A549 (cell line): Measurements from ENCODE around the gene CCL8.

Experiments
- CHD2 ChIP-seq: fragments of 150-350 bp; IDR thresholded peaks from 2 replicates; pipeline ENCODE4 v1.6.1; 2014; ENCODE audit warnings: low read length; ENCODE audit not compliant: partially characterized antibody
- CTCF ChIP-seq: fragments of >200 bp; sonication (Bioruptor Twin); formaldehyde crosslinking; IDR thresholded peaks from 3 replicates; pipeline ENCODE4 v1.5.1; 2016
- EP300 ChIP-seq, 2 experiments: fragments of >200 bp; sonication (Bioruptor Twin); formaldehyde crosslinking; IDR thresholded peaks; 2 replicates in 1 of 2; 3 replicates in 1 of 2; pipeline ENCODE4 v1.6.1; 2016 to 2017
- HDAC2 ChIP-seq: fragments of 200-600 bp; sonication (generic); IDR thresholded peaks from 2 replicates; pipeline ENCODE4 v1.6.1; 2016
- JUN ChIP-seq, 2 experiments: fragments of >200 bp; sonication (Bioruptor Twin); formaldehyde crosslinking; IDR thresholded peaks; 2 replicates in 1 of 2; 3 replicates in 1 of 2; pipeline ENCODE4 v1.6.1; 2016 to 2017
- JUNB ChIP-seq: fragments of >200 bp; sonication (Bioruptor Twin); formaldehyde crosslinking; IDR thresholded peaks from 2 replicates; pipeline ENCODE4 v1.6.1; 2016
- KDM1A ChIP-seq: fragments of 200-600 bp; sonication (generic); IDR thresholded peaks from 2 replicates; pipeline ENCODE4 v1.6.1; 2016; ENCODE audit warnings: low read depth, mild to moderate bottlenecking
- MYC ChIP-seq: IDR thresholded peaks from 2 replicates; pipeline ENCODE4 v1.6.1; 2012; ENCODE audit warnings: mild to moderate bottlenecking, inconsistent platforms, low read length, improper control_type of control experiment, borderline replicate concordance
- POLR2A ChIP-seq: IDR thresholded peaks from 2 replicates; pipeline ENCODE4 v1.6.1; 2012; ENCODE audit warnings: mild to moderate bottlenecking, low read length
- REST ChIP-seq: fragments of 200-600 bp; sonication (generic); IDR thresholded peaks from 2 replicates; pipeline ENCODE4 v1.6.1; 2016; ENCODE audit warnings: antibody characterized with exemption, mild to moderate bottlenecking, moderate library complexity
- ZFP36 ChIP-seq: fragments of 450-650 bp; IDR thresholded peaks from 2 replicates; pipeline ENCODE4 v1.6.1; 2014; ENCODE audit warnings: borderline replicate concordance; ENCODE audit not compliant: partially characterized antibody
- TF ChIP-seq, protein P1 (sequence below): IDR thresholded peaks from 2 replicates; pipeline ENCODE4 v1.6.1; 2012; ENCODE audit warnings: low read depth, borderline replicate concordance
- TF ChIP-seq, protein P2 (sequence below): fragments of 250-450 bp; sonication (Bioruptor Pico); IDR thresholded peaks from 2 replicates; pipeline ENCODE4 v1.5.0; 2021; ENCODE audit warnings: mild to moderate bottlenecking, moderate library complexity, borderline replicate concordance

- no peak for TF ChIP-seq CTCF
- no peak for TF ChIP-seq EP300 (IDR thresholded peaks at IDR 0.05)
- TF ChIP-seq KDM1A: no peak
- TF ChIP-seq POLR2A: no peak
- no peak for TF ChIP-seq MYC
- TF ChIP-seq ZFP36: no peak
- no peak for TF ChIP-seq CHD2
- TF ChIP-seq, protein P1, sequence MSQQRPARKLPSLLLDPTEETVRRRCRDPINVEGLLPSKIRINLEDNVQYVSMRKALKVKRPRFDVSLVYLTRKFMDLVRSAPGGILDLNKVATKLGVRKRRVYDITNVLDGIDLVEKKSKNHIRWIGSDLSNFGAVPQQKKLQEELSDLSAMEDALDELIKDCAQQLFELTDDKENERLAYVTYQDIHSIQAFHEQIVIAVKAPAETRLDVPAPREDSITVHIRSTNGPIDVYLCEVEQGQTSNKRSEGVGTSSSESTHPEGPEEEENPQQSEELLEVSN: no peak
- TF ChIP-seq HDAC2: no peak
- TF ChIP-seq, protein P2, sequence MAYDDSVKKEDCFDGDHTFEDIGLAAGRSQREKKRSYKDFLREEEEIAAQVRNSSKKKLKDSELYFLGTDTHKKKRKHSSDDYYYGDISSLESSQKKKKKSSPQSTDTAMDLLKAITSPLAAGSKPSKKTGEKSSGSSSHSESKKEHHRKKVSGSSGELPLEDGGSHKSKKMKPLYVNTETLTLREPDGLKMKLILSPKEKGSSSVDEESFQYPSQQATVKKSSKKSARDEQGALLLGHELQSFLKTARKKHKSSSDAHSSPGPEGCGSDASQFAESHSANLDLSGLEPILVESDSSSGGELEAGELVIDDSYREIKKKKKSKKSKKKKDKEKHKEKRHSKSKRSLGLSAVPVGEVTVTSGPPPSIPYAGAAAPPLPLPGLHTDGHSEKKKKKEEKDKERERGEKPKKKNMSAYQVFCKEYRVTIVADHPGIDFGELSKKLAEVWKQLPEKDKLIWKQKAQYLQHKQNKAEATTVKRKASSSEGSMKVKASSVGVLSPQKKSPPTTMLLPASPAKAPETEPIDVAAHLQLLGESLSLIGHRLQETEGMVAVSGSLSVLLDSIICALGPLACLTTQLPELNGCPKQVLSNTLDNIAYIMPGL (CRISPR knock-in tag): no peak
- no peak for TF ChIP-seq JUNB
- no peak for TF ChIP-seq JUN (IDR thresholded peaks at IDR 0.05)
- no peak for TF ChIP-seq REST
These were observed 39.4 kb downstream of the CCL8 start for GRCh38 chr17:34358631-34359030.
